Liver (tissue), 3 donors: ENCODE data around the gene FAM20C.

Experiments
- GABPA ChIP-seq, 2 donors: IDR thresholded peaks in 1 of 2; conservative IDR thresholded peaks in 1 of 2; 2 replicates each; pipeline ENCODE4 v1.6.1; 2016; ENCODE audit warnings: antibody characterized with exemption in 2 of 2, mild to moderate bottlenecking in 1 of 2, moderate library complexity in 1 of 2
- MAX ChIP-seq: IDR thresholded peaks from 2 replicates; pipeline ENCODE4 v1.6.1; 2016; ENCODE audit warnings: antibody characterized with exemption
- RAD21 ChIP-seq, 2 donors: IDR thresholded peaks; 2 replicates each; pipeline ENCODE4 v1.6.1; 2016; ENCODE audit warnings: antibody characterized with exemption in 2 of 2, mild to moderate bottlenecking in 2 of 2
- REST ChIP-seq: IDR thresholded peaks from 2 replicates; pipeline ENCODE4 v1.6.1; 2016; ENCODE audit warnings: antibody characterized with exemption, mild to moderate bottlenecking
- YY1 ChIP-seq: IDR thresholded peaks from 2 replicates; pipeline ENCODE4 v1.6.1; 2016; ENCODE audit warnings: antibody characterized with exemption, mild to moderate bottlenecking
- TF ChIP-seq, protein P1 (sequence below): fragments of 150-350 bp; IDR thresholded peaks from 2 replicates; pipeline ENCODE4 v1.5.1; 2017; ENCODE audit warnings: improper control_type of control experiment, low read depth, low read length; ENCODE audit not compliant: missing input control
- TF ChIP-seq, protein P2 (sequence below): IDR thresholded peaks from 2 replicates; pipeline ENCODE4 v1.6.1; 2016; ENCODE audit warnings: antibody characterized with exemption
- donor health status: healthy.
- donor health status: healthy.

DNA sequence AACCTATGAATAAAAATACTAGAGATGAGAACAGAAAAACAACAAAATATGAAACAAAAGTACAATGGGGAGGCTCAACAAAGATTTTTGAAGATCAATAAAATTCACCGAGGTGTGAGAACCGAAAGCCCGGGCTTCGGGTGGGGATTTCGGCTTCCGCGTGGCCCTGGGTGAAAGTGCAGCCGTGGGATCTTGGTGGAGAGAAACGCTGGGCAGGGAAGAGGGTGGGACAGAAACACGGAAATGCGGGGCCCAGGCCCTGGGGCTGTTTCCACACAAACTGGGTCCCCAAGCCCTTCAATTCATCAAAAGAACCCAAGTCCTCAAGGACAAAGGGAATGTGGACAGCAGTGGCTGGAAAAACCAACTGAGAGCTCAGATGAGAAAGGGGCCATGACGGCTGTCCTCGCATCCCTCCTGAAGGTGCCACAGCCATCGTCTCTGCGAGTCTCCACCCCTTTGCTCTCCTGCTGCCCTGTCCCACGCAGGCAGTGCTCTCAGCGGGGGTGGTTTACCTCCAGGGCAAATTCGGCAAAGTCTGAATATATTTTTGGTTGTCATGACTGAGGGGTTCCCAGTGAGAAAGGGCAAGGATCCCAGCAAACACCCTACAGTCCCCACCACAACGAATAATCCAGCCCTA lies 117.3 kb downstream of the FAM20C start:
- TF ChIP-seq, protein P1, sequence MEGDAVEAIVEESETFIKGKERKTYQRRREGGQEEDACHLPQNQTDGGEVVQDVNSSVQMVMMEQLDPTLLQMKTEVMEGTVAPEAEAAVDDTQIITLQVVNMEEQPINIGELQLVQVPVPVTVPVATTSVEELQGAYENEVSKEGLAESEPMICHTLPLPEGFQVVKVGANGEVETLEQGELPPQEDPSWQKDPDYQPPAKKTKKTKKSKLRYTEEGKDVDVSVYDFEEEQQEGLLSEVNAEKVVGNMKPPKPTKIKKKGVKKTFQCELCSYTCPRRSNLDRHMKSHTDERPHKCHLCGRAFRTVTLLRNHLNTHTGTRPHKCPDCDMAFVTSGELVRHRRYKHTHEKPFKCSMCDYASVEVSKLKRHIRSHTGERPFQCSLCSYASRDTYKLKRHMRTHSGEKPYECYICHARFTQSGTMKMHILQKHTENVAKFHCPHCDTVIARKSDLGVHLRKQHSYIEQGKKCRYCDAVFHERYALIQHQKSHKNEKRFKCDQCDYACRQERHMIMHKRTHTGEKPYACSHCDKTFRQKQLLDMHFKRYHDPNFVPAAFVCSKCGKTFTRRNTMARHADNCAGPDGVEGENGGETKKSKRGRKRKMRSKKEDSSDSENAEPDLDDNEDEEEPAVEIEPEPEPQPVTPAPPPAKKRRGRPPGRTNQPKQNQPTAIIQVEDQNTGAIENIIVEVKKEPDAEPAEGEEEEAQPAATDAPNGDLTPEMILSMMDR = no peak
- TF ChIP-seq REST (no peak), RAD21 (IDR thresholded peaks at IDR 0.05) (no peak), GABPA (IDR thresholded peaks at IDR 0.05 in 1 of 2, conservative IDR thresholded peaks at IDR 0.05 in 1 of 2) (no peak), MAX (no peak), YY1 (no peak)
- TF ChIP-seq, protein P2, sequence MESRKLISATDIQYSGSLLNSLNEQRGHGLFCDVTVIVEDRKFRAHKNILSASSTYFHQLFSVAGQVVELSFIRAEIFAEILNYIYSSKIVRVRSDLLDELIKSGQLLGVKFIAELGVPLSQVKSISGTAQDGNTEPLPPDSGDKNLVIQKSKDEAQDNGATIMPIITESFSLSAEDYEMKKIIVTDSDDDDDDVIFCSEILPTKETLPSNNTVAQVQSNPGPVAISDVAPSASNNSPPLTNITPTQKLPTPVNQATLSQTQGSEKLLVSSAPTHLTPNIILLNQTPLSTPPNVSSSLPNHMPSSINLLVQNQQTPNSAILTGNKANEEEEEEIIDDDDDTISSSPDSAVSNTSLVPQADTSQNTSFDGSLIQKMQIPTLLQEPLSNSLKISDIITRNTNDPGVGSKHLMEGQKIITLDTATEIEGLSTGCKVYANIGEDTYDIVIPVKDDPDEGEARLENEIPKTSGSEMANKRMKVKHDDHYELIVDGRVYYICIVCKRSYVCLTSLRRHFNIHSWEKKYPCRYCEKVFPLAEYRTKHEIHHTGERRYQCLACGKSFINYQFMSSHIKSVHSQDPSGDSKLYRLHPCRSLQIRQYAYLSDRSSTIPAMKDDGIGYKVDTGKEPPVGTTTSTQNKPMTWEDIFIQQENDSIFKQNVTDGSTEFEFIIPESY = no peak
